Ascending aorta (tissue), 2 donors: ENCODE data around the gene GJB3. TPM values are rescaled to one million over a fixed set of nuclear protein-coding genes. Genes with fewer than 3 reads are reported as not detected.

ENCODE experiments used
- DNase-seq, 2 donors: peaks; one replicate each; pipeline ENCODE4 v3.0.0-alpha.2; 2019; ENCODE audit warnings: low spot score in 2 of 2
- H3K27ac ChIP-seq, 2 donors: fragments of 200-600 bp; sonication (generic); one replicate each; pipeline ENCODE4 v1.5.1; 2016 to 2017; ENCODE audit warnings: mild to moderate bottlenecking in 1 of 2
- H3K27me3 ChIP-seq: fragments of 200-600 bp; sonication (generic); one replicate; pipeline ENCODE4 v1.5.1; 2017
- H3K36me3 ChIP-seq, 2 donors: fragments of 200-600 bp; sonication (generic); one replicate each; pipeline ENCODE4 v1.5.1; 2016
- H3K4me1 ChIP-seq, 2 donors: fragments of 200-600 bp; sonication (generic); one replicate each; pipeline ENCODE4 v1.5.1; 2016 to 2017; ENCODE audit warnings: mild to moderate bottlenecking in 1 of 2
- H3K4me3 ChIP-seq, 2 donors: fragments of 200-600 bp; sonication (generic); one replicate each; pipeline ENCODE4 v1.5.1; 2016 to 2017; ENCODE audit warnings: mild to moderate bottlenecking in 1 of 2
- H3K9me3 ChIP-seq, 2 donors: fragments of 200-600 bp; sonication (generic); one replicate each; pipeline ENCODE4 v1.5.1; 2016
- CTCF ChIP-seq, 3 experiments: fragments of 200-600 bp in 2 of 3; fragments of 450-650 bp in 1 of 3; sonication (generic) in 2 of 3; IDR thresholded peaks; one replicate each; pipeline ENCODE4 v1.5.1; 2016 to 2019; ENCODE audit warnings: antibody characterized with exemption in 3 of 3, mild to moderate bottlenecking in 1 of 3, moderate library complexity in 1 of 3
- intact Hi-C: fragments of 100-400 bp; cut with DNase I; formaldehyde crosslinking; loops from one replicate; pipeline ENCODE4 v1.15.1; 2023
- total RNA-seq: library from RNA; depleted of rRNA; stranded (reverse); fragments of >200 nt; gene quantifications from one replicate; pipeline ENCODE4 v1.1.0, GENCODE V29; 2016

GJB3 gene
- total RNA-seq, 1 donor from 2014 or later, result not detected

- DNase-seq, result no peak
- H3K4me1 ChIP-seq, result no peaks in the 10 kb centered on the region
- H3K4me3 ChIP-seq, result no peak within 1 kb of the TSS
- no peak for TF ChIP-seq CTCF (IDR thresholded peaks at IDR 0.05)
- intact Hi-C loops, result no loop called here
- H3K9me3 ChIP-seq, result no peaks in the 10 kb centered on the region
- H3K36me3 ChIP-seq, result no peaks in the 10 kb centered on the region
- H3K27me3 ChIP-seq, result no peaks in the 10 kb centered on the region
- H3K27ac ChIP-seq, result no peak within 1 kb of the TSS
These were observed 25.9 kb upstream of the GJB3 start, which contains the start of gene GJB5 for GRCh38 chr1:34754964-34755637. TSS of gene GJB5 (plus strand) at chr1:34755047. CDS start at chr1:34757331, 2,284 bp downstream.

- DNase-seq, result no peak
- Histone ChIP-seq H3K4me3 (no peak overlapping the region), H3K36me3 (no peaks in the 10 kb centered on the region), H3K9me3 (no peaks in the 10 kb centered on the region), H3K4me1 (no peaks in the 10 kb centered on the region), H3K27me3 (no peaks in the 10 kb centered on the region), H3K27ac (no peak overlapping the region)
- no peak for TF ChIP-seq CTCF (IDR thresholded peaks at IDR 0.05)
- intact Hi-C loops, result no loop called here
These were observed 25.1 kb upstream of the GJB3 start for GRCh38 chr1:34755961-34756360.

- no peak for TF ChIP-seq CTCF (IDR thresholded peaks at IDR 0.05)
- no peaks in the 10 kb centered on the region for H3K9me3 ChIP-seq
- no peaks in the 10 kb centered on the region for H3K27me3 ChIP-seq
- no peak overlapping the region for H3K4me3 ChIP-seq
- no peaks in the 10 kb centered on the region for H3K4me1 ChIP-seq
- no peaks in the 10 kb centered on the region for H3K36me3 ChIP-seq
- no peak overlapping the region for H3K27ac ChIP-seq
- no peak for DNase-seq
- intact Hi-C loops, result no loop called here
These were observed 23.6 kb upstream of the GJB3 start for GRCh38 chr1:34757386-34757785.

- no peak overlapping the region for H3K27ac ChIP-seq
- DNase-seq, result no peak
- no peaks in the 10 kb centered on the region for H3K9me3 ChIP-seq
- no peaks in the 10 kb centered on the region for H3K27me3 ChIP-seq
- intact Hi-C loops, result no loop called here
- no peaks in the 10 kb centered on the region for H3K4me1 ChIP-seq
- no peaks in the 10 kb centered on the region for H3K36me3 ChIP-seq
- no peak overlapping the region for H3K4me3 ChIP-seq
- TF ChIP-seq CTCF (IDR thresholded peaks at IDR 0.05), result no peak
These were observed 22.3 kb upstream of the GJB3 start for GRCh38 chr1:34758751-34759150.

GRCh38 chr1:34759503-34760357, 21.3 kb upstream of the GJB3 start, which contains the start of gene GJB4:
TSS of gene GJB4 (plus strand) at chr1:34759740. CDS start at chr1:34761255, 1,515 bp downstream.
- no peaks in the 10 kb centered on the region for H3K9me3 ChIP-seq
- H3K27ac ChIP-seq, result no peak within 1 kb of the TSS
- intact Hi-C loops, result no loop called here
- no peak for DNase-seq
- no peaks in the 10 kb centered on the region for H3K27me3 ChIP-seq
- no peaks in the 10 kb centered on the region for H3K36me3 ChIP-seq
- no peak for TF ChIP-seq CTCF (IDR thresholded peaks at IDR 0.05)
- no peak within 1 kb of the TSS for H3K4me3 ChIP-seq
- H3K4me1 ChIP-seq, result no peaks in the 10 kb centered on the region
